ENCODE measurements around the gene OPN1MW3. TPM values are rescaled to one million over a fixed set of nuclear protein-coding genes. Genes with fewer than 3 reads are reported as not detected.
"Not testable (repeated sequence)": the region's sequence is repeated elsewhere in the genome, so short reads cannot be mapped to it uniquely, and the experiment has no call there.

Gene OPN1MW3
- total RNA-seq, 1 experiment from 2014 or later, result not detected

- no peak for DNase-seq (ENCODE audit: low spot score)
Measured at GRCh38 chrX:154295664-154296310, 38.4 kb downstream of the OPN1MW3 start, which contains the start of gene TKTL1. TKTL1 (plus strand) TSS chrX:154295795; CDS start chrX:154295860, 65 bp downstream.

GRCh38 chrX:154296731-154297130, 39.3 kb downstream of the OPN1MW3 start:
- DNase-seq (ENCODE audit: low spot score), result no peak

GRCh38 chrX:154298312-154298711, 40.9 kb downstream of the OPN1MW3 start:
- DNase-seq (ENCODE audit: low spot score), result no peak

- DNase-seq (ENCODE audit: low spot score), result no peak
Measured at GRCh38 chrX:154300816-154301215, 43.4 kb downstream of the OPN1MW3 start.

- not testable (repeated sequence) for DNase-seq (ENCODE audit: low spot score)
Measured at GRCh38 chrX:154302998-154303397, 45.6 kb downstream of the OPN1MW3 start.

- no peak for DNase-seq (ENCODE audit: low spot score)
Measured at GRCh38 chrX:154303476-154303875, 46.1 kb downstream of the OPN1MW3 start.

- no peak for DNase-seq (ENCODE audit: low spot score)
Measured at GRCh38 chrX:154304846-154305245, 47.5 kb downstream of the OPN1MW3 start.

GRCh38 chrX:154305541-154306205, 48.3 kb downstream of the OPN1MW3 start:
- DNase-seq (ENCODE audit: low spot score), result no peak

GRCh38 chrX:154307202-154307601, 49.8 kb downstream of the OPN1MW3 start:
- DNase-seq (ENCODE audit: low spot score), result no peak

GRCh38 chrX:154308108-154308946, 50.9 kb downstream of the OPN1MW3 start:
- peak; percentile 54 for DNase-seq (ENCODE audit: low spot score)

GRCh38 chrX:154309041-154309775, 51.8 kb downstream of the OPN1MW3 start:
- DNase-seq (ENCODE audit: low spot score), result no peak

- no peak for DNase-seq (ENCODE audit: low spot score)
Measured at GRCh38 chrX:154310616-154311536, 53.5 kb downstream of the OPN1MW3 start.

- DNase-seq (ENCODE audit: low spot score), result no peak
Measured at GRCh38 chrX:154312116-154312515, 54.7 kb downstream of the OPN1MW3 start.

GRCh38 chrX:154313147-154313546, 55.8 kb downstream of the OPN1MW3 start:
- no peak for DNase-seq (ENCODE audit: low spot score)

- DNase-seq (ENCODE audit: low spot score), result no peak
Measured at GRCh38 chrX:154315416-154315815, 58.0 kb downstream of the OPN1MW3 start.

- DNase-seq (ENCODE audit: low spot score), result peak; percentile 10
Measured at GRCh38 chrX:154317391-154317995, 60.1 kb downstream of the OPN1MW3 start.

- no peak for DNase-seq (ENCODE audit: low spot score)
Measured at GRCh38 chrX:154320406-154320805, 63.0 kb downstream of the OPN1MW3 start.
